HG03103 (cell line): ENCODE results near the gene RASSF4.
A peak's percentile ranks its signal among the peaks of the same experiment; 100 is the strongest.

Source experiments
- ATAC-seq: cut with Tn5 transposase; IDR thresholded peaks from one replicate; pipeline ENCODE4 v1.9.1; 2021; ENCODE audit warnings: low read depth; ENCODE audit not compliant: unreplicated experiment

The RASSF4 gene

GRCh38 chr10:44974082-44974627, 14.6 kb downstream of the RASSF4 start:
- ATAC-seq: no peak

- ATAC-seq: peak; percentile 73
Measured at GRCh38 chr10:44974628-44975430, 15.2 kb downstream of the RASSF4 start.

- ATAC-seq: no peak
Measured at GRCh38 chr10:44975431-44976331, 16.1 kb downstream of the RASSF4 start.

- ATAC-seq: no peak
Measured at GRCh38 chr10:44976352-44977198, 17.0 kb downstream of the RASSF4 start.

GRCh38 chr10:44977287-44978212, 17.9 kb downstream of the RASSF4 start:
- no peak for ATAC-seq

GRCh38 chr10:44978213-44978569, 18.6 kb downstream of the RASSF4 start:
- ATAC-seq: no peak

GRCh38 chr10:44978570-44979280, 19.1 kb downstream of the RASSF4 start, which contains the start of gene DEPP1:
DEPP1 (minus strand) TSS chr10:44978809; CDS start chr10:44978030, 779 bp downstream.
- no peak for ATAC-seq

- no peak for ATAC-seq
Measured at GRCh38 chr10:44979281-44980191, 19.9 kb downstream of the RASSF4 start.

GRCh38 chr10:44980309-44981171, 20.9 kb downstream of the RASSF4 start:
- ATAC-seq: no peak

- ATAC-seq: peak; percentile 76
Measured at GRCh38 chr10:44981172-44982113, 21.8 kb downstream of the RASSF4 start.

GRCh38 chr10:44982114-44982460, 22.5 kb downstream of the RASSF4 start:
- no peak for ATAC-seq

GRCh38 chr10:44982496-44982895, 22.9 kb downstream of the RASSF4 start:
- ATAC-seq: no peak

- no peak for ATAC-seq
Measured at GRCh38 chr10:44983066-44983894, 23.7 kb downstream of the RASSF4 start.

- no peak for ATAC-seq
Measured at GRCh38 chr10:44983895-44984278, 24.3 kb downstream of the RASSF4 start.

- no peak for ATAC-seq
Measured at GRCh38 chr10:44984671-44985101, 25.1 kb downstream of the RASSF4 start.
